ENCODE data around the gene CORO2B.

The CORO2B gene

DNA sequence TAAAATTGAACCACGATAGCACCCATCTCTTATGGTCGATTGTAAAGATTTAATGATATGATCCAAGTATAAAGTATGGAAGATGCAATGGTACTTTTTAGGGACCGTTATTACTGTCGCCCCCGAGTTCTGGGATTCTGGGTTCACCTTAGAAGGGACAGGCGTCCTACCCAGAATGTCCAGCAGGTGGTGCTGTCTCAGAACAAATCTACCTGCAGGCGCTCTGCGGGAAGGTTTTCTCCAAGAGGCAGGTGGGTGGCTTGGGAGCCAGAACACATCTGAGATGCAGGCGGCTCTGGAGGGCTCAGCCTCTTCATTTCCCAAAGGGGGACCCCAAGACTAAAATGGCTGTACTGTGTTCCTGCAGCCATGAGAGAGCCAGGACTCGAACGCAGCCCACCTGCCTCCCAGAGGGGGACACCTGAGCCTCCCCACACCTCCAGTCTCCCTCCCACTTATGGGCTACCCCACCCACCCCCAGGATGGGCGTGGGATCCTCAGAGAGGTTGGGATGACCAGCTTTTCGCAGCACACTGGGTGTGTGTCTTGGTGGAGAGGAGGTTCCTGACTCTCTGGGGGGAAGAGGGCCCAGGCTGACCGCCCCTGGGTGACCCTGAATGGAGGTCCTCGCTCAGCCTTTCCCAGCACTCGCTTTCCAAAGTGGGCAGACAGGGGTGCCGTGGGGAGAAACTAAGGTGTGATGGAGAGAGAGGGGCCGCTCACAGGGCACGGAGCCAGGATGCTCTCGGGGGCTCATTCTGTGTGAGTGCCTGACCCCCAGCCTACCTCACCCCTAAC lies 28.1 kb upstream of the CORO2B start:
- 32% methylated on average over 10 of the region's 20 CpGs for WGBS (ENCODE audit: insufficient coverage)
- Histone ChIP-seq H3K27ac (ENCODE audit: insufficient read depth in 1 of 2, low read depth in 1 of 2, low read length in 2 of 2, poor library complexity in 1 of 2, severe bottlenecking in 2 of 2) (no peak overlapping the region), H3K4me3 (ENCODE audit: control insufficient read depth in 1 of 7, extremely low read depth in 1 of 7, insufficient read depth in 4 of 7, low read depth in 2 of 7, low read length in 6 of 7) (no peak overlapping the region), H3K36me3 (ENCODE audit: control insufficient read depth in 4 of 4, insufficient read depth in 4 of 4, low read length in 3 of 4) (no peaks in the 10 kb centered on the region), H3K9me3 (ENCODE audit: control extremely low read depth in 1 of 5, control insufficient read depth in 4 of 5, insufficient read depth in 2 of 5, low read depth in 1 of 5, low read length in 4 of 5) (no peaks in the 10 kb centered on the region), H3K4me1 (ENCODE audit: control extremely low read depth in 1 of 4, control insufficient read depth in 4 of 4, insufficient read depth in 4 of 4, low read length in 3 of 4) (no peaks in the 10 kb centered on the region), H3K27me3 (replicated peaks in 2 of 5; ENCODE audit: control insufficient read depth in 4 of 5, insufficient read depth in 5 of 5, low read length in 4 of 5) (peaks cover 0 to 9% (median 0%) of the 10 kb centered on the region in 5 experiments)
- CTCF ChIA-PET: interaction anchor here (0.5 to 13.2 kb wide), 31 partner anchors 9 to 377 kb away, joined by 3 to 141 read pairs (median 4); no protein-coding TSS in a partner anchor
- DNase-seq: peak; percentile 59 to 76 (median 66)
- POLR2A ChIA-PET: interaction anchor here (0.6 kb wide), 1 partner anchor 228 kb away, joined by 3 read pairs; no protein-coding TSS in a partner anchor

DNA sequence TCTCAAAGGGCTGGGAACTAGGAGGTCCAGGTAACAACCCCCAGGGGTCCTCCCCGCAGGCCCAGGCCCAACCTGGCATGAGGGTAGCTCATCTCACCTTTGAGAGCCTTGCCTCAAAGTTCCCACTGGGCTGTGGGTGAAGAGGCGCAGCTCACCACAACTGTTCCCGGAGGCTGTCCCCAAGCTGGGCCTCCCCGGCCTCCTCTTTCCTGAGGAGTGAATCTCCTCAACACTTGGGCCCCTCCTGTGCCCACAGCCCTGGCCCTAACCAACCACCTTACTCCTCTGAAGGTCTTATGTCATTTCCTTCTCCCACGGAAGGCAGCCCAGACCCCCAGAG lies 27.5 kb upstream of the CORO2B start:
- Histone ChIP-seq H3K27ac (ENCODE audit: insufficient read depth in 1 of 2, low read depth in 1 of 2, low read length in 2 of 2, poor library complexity in 1 of 2, severe bottlenecking in 2 of 2) (no peak overlapping the region), H3K27me3 (replicated peaks in 2 of 5; ENCODE audit: control insufficient read depth in 4 of 5, insufficient read depth in 5 of 5, low read length in 4 of 5) (peaks cover 0 to 9% (median 0%) of the 10 kb centered on the region in 5 experiments), H3K4me1 (ENCODE audit: control extremely low read depth in 1 of 4, control insufficient read depth in 4 of 4, insufficient read depth in 4 of 4, low read length in 3 of 4) (no peaks in the 10 kb centered on the region), H3K4me3 (ENCODE audit: control insufficient read depth in 1 of 7, extremely low read depth in 1 of 7, insufficient read depth in 4 of 7, low read depth in 2 of 7, low read length in 6 of 7) (no peak overlapping the region), H3K9me3 (ENCODE audit: control extremely low read depth in 1 of 5, control insufficient read depth in 4 of 5, insufficient read depth in 2 of 5, low read depth in 1 of 5, low read length in 4 of 5) (no peaks in the 10 kb centered on the region), H3K36me3 (ENCODE audit: control insufficient read depth in 4 of 4, insufficient read depth in 4 of 4, low read length in 3 of 4) (no peaks in the 10 kb centered on the region)
- CTCF ChIA-PET: interaction anchor here (0.9 to 13.2 kb wide), 9 partner anchors 12 to 377 kb away, joined by 3 to 141 read pairs (median 8); no protein-coding TSS in a partner anchor
- DNase-seq: no peak
- WGBS (ENCODE audit: insufficient coverage): 52% methylated on average over 5 of the region's 5 CpGs
- POLR2A ChIA-PET: no interaction called here

DNA sequence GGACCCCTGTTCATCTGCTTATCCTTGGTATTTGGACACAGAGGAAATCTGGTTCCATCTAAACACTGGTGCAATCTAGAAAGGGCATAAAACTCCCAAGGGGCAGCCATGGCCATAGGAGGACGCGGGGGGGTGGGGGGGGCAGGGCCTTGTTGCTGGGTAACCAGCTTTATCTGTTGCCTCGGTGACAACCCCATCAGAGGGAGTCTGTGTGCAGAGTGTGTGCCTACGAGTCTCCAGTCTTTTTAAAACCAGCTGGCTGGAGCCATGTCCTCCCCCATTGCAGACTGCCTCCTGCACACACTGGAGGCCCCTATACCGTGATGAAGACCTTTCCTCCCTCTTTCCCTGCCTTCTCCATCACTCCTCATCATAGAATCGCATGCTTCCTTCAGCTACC lies 26.4 kb upstream of the CORO2B start:
- H3K27ac ChIP-seq (ENCODE audit: insufficient read depth in 1 of 2, low read depth in 1 of 2, low read length in 2 of 2, poor library complexity in 1 of 2, severe bottlenecking in 2 of 2): no peak overlapping the region
- ChIA-PET POLR2A (no interaction called here), CTCF (interaction anchor here (0.9 to 13.2 kb wide), 3 partner anchors 18 to 236 kb away, joined by 3 to 141 read pairs (median 4); no protein-coding TSS in a partner anchor)
- WGBS (ENCODE audit: insufficient coverage): 95% methylated on average over 6 of the region's 6 CpGs
- H3K4me1 ChIP-seq (ENCODE audit: control extremely low read depth in 1 of 4, control insufficient read depth in 4 of 4, insufficient read depth in 4 of 4, low read length in 3 of 4): no peaks in the 10 kb centered on the region
- no peak for DNase-seq
- no peaks in the 10 kb centered on the region for H3K9me3 ChIP-seq (ENCODE audit: control extremely low read depth in 1 of 5, control insufficient read depth in 4 of 5, insufficient read depth in 2 of 5, low read depth in 1 of 5, low read length in 4 of 5)
- no peak overlapping the region for H3K4me3 ChIP-seq (ENCODE audit: control insufficient read depth in 1 of 7, extremely low read depth in 1 of 7, insufficient read depth in 4 of 7, low read depth in 2 of 7, low read length in 6 of 7)
- no peaks in the 10 kb centered on the region for H3K36me3 ChIP-seq (ENCODE audit: control insufficient read depth in 4 of 4, insufficient read depth in 4 of 4, low read length in 3 of 4)
- peaks cover 0 to 9% (median 0%) of the 10 kb centered on the region in 5 experiments for H3K27me3 ChIP-seq (replicated peaks in 2 of 5; ENCODE audit: control insufficient read depth in 4 of 5, insufficient read depth in 5 of 5, low read length in 4 of 5)

DNA sequence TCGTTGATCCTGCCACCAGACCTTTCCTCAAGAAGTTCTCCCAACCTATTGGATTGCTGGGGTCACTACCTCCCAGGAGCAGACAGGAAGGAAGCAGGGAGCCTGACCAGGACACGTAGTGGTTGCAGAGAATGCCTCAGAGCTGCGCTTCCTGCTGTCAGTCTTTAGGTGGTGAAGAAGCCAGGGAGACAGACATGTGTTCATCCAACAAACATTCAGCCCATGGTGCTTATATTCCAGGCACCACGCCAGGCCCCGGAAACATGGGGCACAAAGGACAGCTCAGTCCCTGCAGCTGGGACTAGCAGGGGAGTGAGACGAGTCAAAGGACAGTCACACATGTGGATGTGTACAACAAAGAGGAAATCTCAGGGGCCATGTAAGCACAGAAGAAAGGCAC lies 26.0 kb upstream of the CORO2B start:
- no peak for DNase-seq
- H3K9me3 ChIP-seq (ENCODE audit: control extremely low read depth in 1 of 5, control insufficient read depth in 4 of 5, insufficient read depth in 2 of 5, low read depth in 1 of 5, low read length in 4 of 5): no peaks in the 10 kb centered on the region
- H3K36me3 ChIP-seq (ENCODE audit: control insufficient read depth in 4 of 4, insufficient read depth in 4 of 4, low read length in 3 of 4): no peaks in the 10 kb centered on the region
- H3K4me3 ChIP-seq (ENCODE audit: control insufficient read depth in 1 of 7, extremely low read depth in 1 of 7, insufficient read depth in 4 of 7, low read depth in 2 of 7, low read length in 6 of 7): no peak overlapping the region
- ChIA-PET POLR2A (no interaction called here), CTCF (interaction anchor here (0.9 to 13.2 kb wide), 3 partner anchors 19 to 235 kb away, joined by 3 to 141 read pairs (median 4); no protein-coding TSS in a partner anchor)
- no peaks in the 10 kb centered on the region for H3K4me1 ChIP-seq (ENCODE audit: control extremely low read depth in 1 of 4, control insufficient read depth in 4 of 4, insufficient read depth in 4 of 4, low read length in 3 of 4)
- H3K27ac ChIP-seq (ENCODE audit: insufficient read depth in 1 of 2, low read depth in 1 of 2, low read length in 2 of 2, poor library complexity in 1 of 2, severe bottlenecking in 2 of 2): no peak overlapping the region
- peaks cover 0 to 10% (median 2%) of the 10 kb centered on the region in 5 experiments for H3K27me3 ChIP-seq (replicated peaks in 2 of 5; ENCODE audit: control insufficient read depth in 4 of 5, insufficient read depth in 5 of 5, low read length in 4 of 5)
- WGBS (ENCODE audit: insufficient coverage): 70% methylated on average over 5 of the region's 6 CpGs

DNA sequence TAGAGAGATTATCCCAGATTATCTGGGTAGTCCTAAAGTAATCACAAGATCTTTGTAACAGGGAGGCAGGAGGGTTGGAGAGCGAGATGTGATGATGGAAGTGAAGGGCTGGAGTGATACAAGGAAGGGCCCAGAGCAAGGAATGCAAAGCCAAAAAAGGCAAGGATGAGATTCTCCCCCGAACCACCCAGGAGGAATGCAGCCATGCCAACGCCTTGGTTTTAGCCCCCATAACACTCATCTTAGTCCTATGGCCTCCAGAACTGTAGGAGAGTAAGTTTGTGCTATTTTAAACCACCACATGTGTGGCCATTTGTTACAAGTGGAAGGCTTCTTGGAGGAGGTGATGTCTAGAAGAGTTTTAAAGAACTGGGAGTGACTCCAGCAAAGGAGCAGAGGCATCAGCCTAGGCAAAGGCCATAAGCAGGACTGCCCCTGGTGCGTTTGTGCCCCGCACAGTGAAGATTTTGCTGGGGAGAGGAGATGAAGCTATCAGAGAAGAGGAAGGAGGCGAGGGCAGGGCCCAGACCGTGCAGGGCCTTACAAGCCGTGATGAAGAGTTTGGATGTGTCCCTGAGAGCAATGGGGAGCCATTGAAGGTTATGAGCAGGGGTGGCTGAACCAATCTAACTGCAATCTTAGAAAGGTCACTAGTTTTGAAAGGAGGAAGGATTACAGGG lies 25.3 kb upstream of the CORO2B start:
- no peaks in the 10 kb centered on the region for H3K36me3 ChIP-seq (ENCODE audit: control insufficient read depth in 4 of 4, insufficient read depth in 4 of 4, low read length in 3 of 4)
- no peaks in the 10 kb centered on the region for H3K9me3 ChIP-seq (ENCODE audit: control extremely low read depth in 1 of 5, control insufficient read depth in 4 of 5, insufficient read depth in 2 of 5, low read depth in 1 of 5, low read length in 4 of 5)
- peaks cover 0 to 12% (median 9%) of the 10 kb centered on the region in 5 experiments for H3K27me3 ChIP-seq (replicated peaks in 2 of 5; ENCODE audit: control insufficient read depth in 4 of 5, insufficient read depth in 5 of 5, low read length in 4 of 5)
- WGBS (ENCODE audit: insufficient coverage): 66% methylated on average over 4 of the region's 8 CpGs
- no peak overlapping the region for H3K4me3 ChIP-seq (ENCODE audit: control insufficient read depth in 1 of 7, extremely low read depth in 1 of 7, insufficient read depth in 4 of 7, low read depth in 2 of 7, low read length in 6 of 7)
- no peaks in the 10 kb centered on the region for H3K4me1 ChIP-seq (ENCODE audit: control extremely low read depth in 1 of 4, control insufficient read depth in 4 of 4, insufficient read depth in 4 of 4, low read length in 3 of 4)
- ChIA-PET POLR2A (no interaction called here), CTCF (interaction anchor here (0.6 to 13.2 kb wide), 15 partner anchors 10 to 371 kb away, joined by 3 to 141 read pairs (median 4); no protein-coding TSS in a partner anchor)
- no peak for DNase-seq
- H3K27ac ChIP-seq (ENCODE audit: insufficient read depth in 1 of 2, low read depth in 1 of 2, low read length in 2 of 2, poor library complexity in 1 of 2, severe bottlenecking in 2 of 2): no peak overlapping the region

DNA sequence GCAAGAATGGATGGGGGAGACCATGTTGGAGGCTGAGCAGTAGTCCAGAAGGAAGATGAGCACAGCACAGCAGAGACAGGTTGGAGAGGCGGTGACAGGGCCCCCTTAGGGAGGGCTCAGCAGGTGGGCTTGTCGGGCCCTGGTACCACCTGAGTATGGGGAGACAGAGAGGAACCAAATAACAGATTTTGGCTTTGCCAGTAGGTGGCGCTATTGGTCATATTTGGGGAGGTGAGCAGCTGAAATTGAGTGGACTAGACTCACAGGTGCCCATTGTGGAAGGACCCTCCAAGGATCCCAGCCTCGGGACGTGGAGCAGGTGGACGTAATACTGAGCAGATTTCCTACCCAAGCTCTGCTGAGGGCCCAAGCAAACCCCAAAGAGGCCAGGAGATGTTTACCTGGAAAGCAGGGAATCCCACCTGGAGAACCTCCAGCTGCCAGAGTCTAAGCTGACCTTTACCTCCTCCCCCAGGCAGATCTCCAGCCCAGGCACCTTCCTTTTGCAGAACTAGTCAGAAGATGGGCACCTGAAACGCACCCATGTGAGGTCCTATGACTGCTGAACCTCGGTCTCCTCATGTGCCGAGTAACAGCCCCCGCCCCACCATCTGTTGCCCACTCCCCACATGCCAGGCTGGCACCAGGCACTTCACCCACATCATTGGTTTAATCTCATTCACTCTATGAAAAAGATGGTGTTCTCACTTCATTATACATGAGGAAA lies 24.6 kb upstream of the CORO2B start:
- Histone ChIP-seq H3K9me3 (ENCODE audit: control extremely low read depth in 1 of 5, control insufficient read depth in 4 of 5, insufficient read depth in 2 of 5, low read depth in 1 of 5, low read length in 4 of 5) (no peaks in the 10 kb centered on the region), H3K27ac (ENCODE audit: insufficient read depth in 1 of 2, low read depth in 1 of 2, low read length in 2 of 2, poor library complexity in 1 of 2, severe bottlenecking in 2 of 2) (no peak overlapping the region), H3K36me3 (ENCODE audit: control insufficient read depth in 4 of 4, insufficient read depth in 4 of 4, low read length in 3 of 4) (no peaks in the 10 kb centered on the region), H3K4me1 (ENCODE audit: control extremely low read depth in 1 of 4, control insufficient read depth in 4 of 4, insufficient read depth in 4 of 4, low read length in 3 of 4) (peaks cover 0 to 7% (median 6%) of the 10 kb centered on the region in 4 experiments), H3K27me3 (replicated peaks in 2 of 5; ENCODE audit: control insufficient read depth in 4 of 5, insufficient read depth in 5 of 5, low read length in 4 of 5) (peaks cover 0 to 17% (median 12%) of the 10 kb centered on the region in 5 experiments), H3K4me3 (ENCODE audit: control insufficient read depth in 1 of 7, extremely low read depth in 1 of 7, insufficient read depth in 4 of 7, low read depth in 2 of 7, low read length in 6 of 7) (no peak overlapping the region)
- DNase-seq: peak; percentile 60 to 76 (median 63)
- 26% methylated on average over 6 of the region's 10 CpGs for WGBS (ENCODE audit: insufficient coverage)
- POLR2A ChIA-PET: no interaction called here
- CTCF ChIA-PET: interaction anchor here (0.6 to 13.2 kb wide), 17 partner anchors 9 to 370 kb away, joined by 3 to 141 read pairs (median 4); no protein-coding TSS in a partner anchor

Measured in common myeloid progenitor, CD34-positive (primary cell).